ENCODE results near the gene TMEM183A.
A peak's percentile ranks its signal among the peaks of the same experiment; 100 is the strongest.

Gene TMEM183A

DNA sequence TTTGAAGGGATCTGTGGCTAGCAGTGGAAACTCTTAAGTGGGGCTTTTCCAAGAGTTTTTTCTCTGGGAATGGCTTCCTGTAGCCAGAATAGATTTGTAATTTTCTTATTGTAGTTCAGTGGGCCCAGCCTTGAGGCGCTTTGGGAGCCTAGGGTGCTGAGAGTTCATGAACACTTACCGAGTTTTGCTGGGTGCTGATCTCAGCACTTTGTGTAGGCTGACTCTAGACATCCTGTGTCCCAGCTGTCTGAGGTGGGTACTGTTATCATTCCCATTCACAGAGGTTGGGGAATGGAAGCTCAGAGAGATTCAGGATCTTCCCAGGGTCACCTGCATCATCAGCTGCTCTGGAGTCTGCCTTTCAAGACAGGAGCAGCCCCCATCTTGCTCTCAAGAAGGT, 26.1 kb downstream of the TMEM183A start:
- DNase-seq: no peak

- DNase-seq: no peak
Measured at GRCh38 chr1:203033917-203034316, 26.7 kb downstream of the TMEM183A start.

GRCh38 chr1:203034422-203035110, 27.4 kb downstream of the TMEM183A start:
- DNase-seq: no peak

DNA sequence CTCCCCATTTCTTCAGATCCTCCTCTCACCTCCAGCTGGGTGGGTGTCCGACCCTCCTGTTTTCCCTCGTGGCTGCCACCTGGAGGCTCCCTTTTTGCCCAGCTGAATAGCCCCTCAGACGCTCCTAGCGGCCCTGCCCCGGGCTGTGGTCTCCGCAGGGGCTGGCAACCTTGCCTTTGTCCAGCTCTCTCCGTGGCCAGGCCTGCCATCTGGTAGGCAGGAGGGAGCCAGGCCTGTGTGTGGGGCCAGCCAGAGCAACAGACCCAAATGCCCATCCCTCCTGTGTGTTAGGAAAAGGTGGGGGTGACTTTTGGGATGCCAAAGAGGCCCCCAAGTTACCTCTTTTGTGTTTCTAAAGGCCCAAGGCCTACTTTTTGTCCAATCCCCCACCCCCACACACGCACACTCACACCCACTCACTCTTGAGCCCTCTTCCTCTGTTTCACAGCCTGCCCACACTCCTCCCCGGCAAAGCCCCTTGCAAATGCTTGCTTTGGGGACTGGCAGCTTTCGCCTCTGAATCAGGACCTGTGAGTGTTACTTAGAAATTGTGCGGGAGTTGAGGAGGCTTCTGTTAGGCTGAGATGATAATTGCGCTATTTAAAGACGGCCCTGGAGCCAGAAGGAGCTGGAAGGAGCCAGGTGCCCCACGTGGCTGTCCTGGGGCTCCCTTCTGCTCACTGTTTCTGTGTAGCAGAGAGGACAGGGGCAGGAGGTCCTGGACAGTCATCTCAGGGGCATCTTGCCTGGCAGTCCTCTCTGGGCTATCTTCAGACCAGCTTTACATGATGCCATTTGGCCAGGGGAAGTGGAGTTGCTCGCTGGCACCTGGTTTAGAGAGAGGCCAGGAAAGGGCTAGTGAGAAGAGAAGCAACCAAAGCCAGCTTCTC, 28.2 kb downstream of the TMEM183A start:
- DNase-seq: no peak

- DNase-seq: no peak
Measured at GRCh38 chr1:203036135-203036534, 29.0 kb downstream of the TMEM183A start.

DNA sequence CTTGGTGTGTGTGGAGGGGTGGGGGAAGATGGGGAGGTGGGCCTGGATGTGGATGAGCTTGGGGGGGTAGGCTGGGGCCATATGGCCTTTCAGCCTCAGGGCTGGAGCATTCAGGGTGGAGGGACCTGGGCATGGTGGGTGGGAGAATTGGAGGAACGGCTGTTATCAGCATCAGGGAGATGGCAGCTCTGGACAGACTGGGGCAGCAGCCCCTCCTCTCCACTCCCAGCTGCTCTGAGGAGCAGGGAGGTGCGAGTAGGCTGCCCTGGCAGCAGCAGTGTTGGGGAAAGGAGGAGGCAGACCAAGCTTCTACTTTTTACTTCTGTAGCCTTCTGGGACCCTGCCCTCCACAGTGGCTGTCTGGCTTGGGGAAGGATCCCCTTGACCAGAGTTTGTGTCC, 29.4 kb downstream of the TMEM183A start:
- DNase-seq: no peak

GRCh38 chr1:203037509-203038190, 30.5 kb downstream of the TMEM183A start:
- no peak for DNase-seq

GRCh38 chr1:203038217-203038741, 31.1 kb downstream of the TMEM183A start:
- no peak for DNase-seq

- DNase-seq: peak; percentile 63
Measured at GRCh38 chr1:203038891-203039608, 31.9 kb downstream of the TMEM183A start.

DNA sequence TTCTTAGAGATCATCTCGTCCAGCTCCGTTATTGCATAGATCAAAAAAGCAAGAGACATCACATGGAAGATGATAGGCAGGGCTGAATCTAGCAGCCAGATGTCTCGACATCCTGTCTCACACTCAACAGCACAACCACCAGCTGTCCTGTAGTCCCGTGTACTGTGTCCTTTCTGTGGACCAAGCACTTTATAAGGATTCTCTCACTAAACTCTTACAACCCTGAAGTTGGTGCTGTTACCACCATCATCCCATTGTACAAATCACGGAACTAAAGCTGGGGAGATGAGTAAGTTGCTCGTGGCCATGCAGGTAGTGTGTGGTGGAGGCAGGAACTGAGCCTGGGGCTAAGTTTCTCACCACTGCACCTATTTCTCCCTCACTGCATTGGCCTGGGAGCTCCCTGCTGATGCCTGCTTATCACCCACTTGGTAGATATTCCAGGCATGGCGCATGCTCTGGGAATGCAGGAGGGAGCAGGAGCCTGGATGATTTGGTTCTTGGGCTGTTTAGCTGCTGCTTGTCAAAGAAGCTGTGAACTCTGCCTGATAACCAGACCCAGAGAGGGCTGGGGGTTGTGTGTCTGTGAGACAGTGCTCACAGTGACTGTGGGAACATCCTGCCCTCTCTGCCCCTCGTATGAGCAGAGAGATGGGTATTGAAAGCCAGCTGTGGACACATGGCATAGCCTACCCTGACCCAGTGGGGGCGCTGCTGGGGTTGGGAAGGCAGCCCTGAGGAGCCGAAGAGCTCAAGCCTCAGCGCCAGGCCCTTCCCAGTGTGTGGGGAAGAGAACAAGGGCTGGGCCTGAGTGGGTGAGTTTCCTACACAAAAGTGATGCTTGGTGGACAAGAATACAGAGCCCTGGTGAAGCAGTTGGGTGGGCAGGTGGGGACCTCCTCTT, 32.7 kb downstream of the TMEM183A start:
- no peak for DNase-seq

GRCh38 chr1:203040513-203041275, 33.5 kb downstream of the TMEM183A start:
- no peak for DNase-seq

- no peak for DNase-seq
Measured at GRCh38 chr1:203041351-203041932, 34.3 kb downstream of the TMEM183A start.

DNA sequence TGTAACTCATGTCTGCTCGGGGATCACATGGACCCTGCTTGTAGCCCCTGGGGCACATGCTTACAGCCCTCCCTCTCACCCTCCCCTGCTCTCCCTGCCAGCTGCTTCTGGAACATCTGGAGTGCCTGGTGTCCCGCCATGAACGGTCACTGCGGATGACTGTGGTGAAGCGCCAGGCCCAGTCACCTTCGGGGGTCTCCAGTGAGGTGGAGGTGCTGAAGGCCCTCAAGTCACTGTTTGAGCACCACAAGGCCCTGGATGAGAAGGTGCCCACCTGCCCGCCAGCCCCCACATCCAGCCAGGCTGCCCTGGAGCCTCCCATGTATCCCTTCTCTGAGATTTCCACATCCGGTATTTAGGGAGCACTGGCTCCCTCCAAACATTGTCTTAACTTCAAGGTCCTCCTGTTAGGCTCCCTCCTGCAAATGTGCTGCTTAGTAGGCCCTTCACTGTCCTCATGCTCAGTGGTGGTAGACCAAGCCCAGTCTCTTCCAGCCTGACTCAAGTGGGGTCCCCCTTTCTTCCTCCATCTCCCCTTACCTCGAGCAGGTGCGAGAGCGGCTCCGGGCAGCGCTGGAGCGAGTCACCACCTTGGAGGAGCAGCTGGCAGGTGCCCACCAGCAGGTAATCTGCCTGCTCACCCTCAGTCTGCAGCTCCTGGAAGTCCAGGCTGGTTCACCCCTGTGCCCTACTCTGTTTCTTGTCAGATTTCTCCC, 36.8 kb downstream of the TMEM183A start:
- no peak for DNase-seq

DNA sequence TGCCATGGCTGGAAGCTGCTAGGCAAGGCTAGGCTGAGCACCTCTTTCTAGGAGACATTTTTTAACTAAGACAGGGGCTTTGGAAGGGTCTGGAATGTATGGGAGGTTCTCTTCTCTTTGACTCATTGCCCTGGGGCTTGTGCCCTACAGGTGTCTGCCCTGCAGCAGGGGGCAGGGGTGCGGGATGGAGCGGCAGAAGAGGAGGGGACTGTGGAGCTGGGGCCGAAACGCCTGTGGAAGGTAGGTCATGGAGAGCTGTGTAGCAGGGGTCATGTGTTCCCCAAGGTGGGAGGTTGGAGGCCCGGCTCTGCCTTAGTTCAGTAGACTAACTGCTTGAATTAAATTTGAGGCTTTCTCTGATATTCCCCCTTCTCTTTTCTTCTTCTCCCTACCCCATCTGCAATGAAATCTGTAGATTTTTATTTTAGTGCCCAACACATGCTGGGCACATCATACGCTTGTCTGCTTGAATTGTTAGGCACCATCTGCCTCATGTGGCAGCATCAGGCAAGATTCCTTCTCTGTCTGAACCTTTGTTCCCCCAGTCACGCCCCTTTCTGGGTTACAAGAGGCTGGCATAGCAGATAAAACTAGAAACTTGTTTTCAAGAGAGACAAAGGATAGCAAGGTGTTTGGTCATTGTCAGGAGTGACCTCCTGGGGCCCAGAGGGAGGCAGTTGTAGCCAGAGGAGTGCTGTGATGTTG, 37.5 kb downstream of the TMEM183A start:
- no peak for DNase-seq

- DNase-seq: no peak
Measured at GRCh38 chr1:203045336-203045735, 38.2 kb downstream of the TMEM183A start.

GRCh38 chr1:203045821-203046594, 38.8 kb downstream of the TMEM183A start:
- no peak for DNase-seq

DNA sequence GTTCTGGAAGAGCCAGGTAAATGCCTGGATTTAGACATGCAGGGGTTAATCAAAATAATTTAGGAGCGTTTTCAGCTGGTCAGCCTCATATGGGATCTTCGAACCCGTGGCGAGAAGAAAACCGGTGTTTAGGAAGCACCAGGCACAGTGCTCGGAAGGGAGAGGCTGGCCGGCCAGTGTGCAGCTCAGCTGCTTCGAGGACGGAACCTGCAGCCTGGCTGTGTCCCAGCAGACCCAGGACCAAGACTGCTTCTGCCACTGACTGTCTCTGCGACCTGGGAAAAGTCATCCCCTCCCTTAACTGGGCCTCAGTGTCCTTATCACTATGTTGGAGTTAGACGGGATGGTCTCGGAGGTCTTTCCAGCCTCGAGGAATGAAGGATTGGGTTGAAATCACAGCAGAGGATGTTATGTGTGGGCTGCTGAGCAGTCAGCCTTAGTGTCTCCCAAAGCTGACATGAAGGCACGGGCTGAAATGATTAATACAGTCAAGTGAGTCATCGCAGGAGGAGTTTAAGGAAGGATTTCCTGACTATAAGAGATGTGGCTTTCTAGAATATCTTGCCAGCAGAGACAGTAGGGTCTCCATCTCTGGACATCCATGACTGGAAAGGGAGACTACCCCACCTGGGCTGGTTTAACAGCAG, 39.9 kb downstream of the TMEM183A start:
- no peak for DNase-seq

DNA sequence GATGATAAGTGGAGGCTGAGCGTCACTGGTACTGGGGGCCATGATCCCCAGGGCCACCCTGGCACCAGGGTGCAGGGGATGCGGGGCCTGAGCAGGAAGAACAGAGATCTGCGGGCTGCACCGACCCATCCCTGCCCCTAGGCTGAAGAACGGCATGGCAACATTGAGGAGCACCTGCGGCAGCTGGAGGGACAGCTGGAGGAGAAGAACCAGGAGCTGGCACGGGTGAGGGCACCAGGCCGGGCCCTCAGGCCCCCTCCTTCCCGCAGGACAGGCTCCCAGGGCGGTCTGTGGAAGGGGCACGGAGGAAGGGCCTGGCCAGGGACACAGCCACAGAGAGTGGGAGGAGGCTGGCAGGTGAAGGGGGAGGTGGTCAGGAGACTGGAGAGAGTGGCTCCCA, 40.9 kb downstream of the TMEM183A start:
- DNase-seq: no peak
